SK-N-SH treated with all-trans-retinoic acid at 6 μM for 48 hours (cell line): Measurements from ENCODE around the gene C16orf96.

Experiments
- ATAC-seq: fragments of 200-7000 bp; cut with Tn5 transposase; 3 replicates; pipeline ENCODE4 v1.9.1; 2020; ENCODE audit warnings: mild to moderate bottlenecking, moderate library complexity
- ARNTL ChIP-seq: fragments of 450-650 bp; formaldehyde crosslinking; IDR thresholded peaks from 2 replicates; pipeline ENCODE4 v1.5.0; 2020; ENCODE audit warnings: low read depth, mild to moderate bottlenecking, moderate library complexity, borderline replicate concordance
- BACH2 ChIP-seq: fragments of 250-450 bp; sonication (Bioruptor Pico); IDR thresholded peaks from 2 replicates; pipeline ENCODE4 v1.9.0; 2021; ENCODE audit warnings: mild to moderate bottlenecking, borderline replicate concordance
- ESRRG ChIP-seq: fragments of 250-450 bp; sonication (Bioruptor Pico); IDR thresholded peaks from 2 replicates; pipeline ENCODE4 v1.6.1; 2021; ENCODE audit warnings: mild to moderate bottlenecking
- GLIS3 ChIP-seq: fragments of 250-450 bp; sonication (Bioruptor Pico); IDR thresholded peaks from 2 replicates; pipeline ENCODE4 v1.5.0; 2020; ENCODE audit warnings: mild to moderate bottlenecking, moderate library complexity
- ISL1 ChIP-seq: fragments of 250-450 bp; sonication (Bioruptor Pico); IDR thresholded peaks from 2 replicates; pipeline ENCODE4 v2.1.2; 2022; ENCODE audit warnings: mild to moderate bottlenecking, moderate library complexity
- OSR1 ChIP-seq: fragments of 250-450 bp; sonication (Bioruptor Pico); IDR thresholded peaks from 2 replicates; pipeline ENCODE4 v1.8.0; 2022; ENCODE audit warnings: moderate library complexity, mild to moderate bottlenecking, inconsistent platforms
- PPARA ChIP-seq: fragments of 250-450 bp; sonication (Bioruptor Pico); IDR thresholded peaks from 2 replicates; pipeline ENCODE4 v1.5.0; 2020; ENCODE audit warnings: mild to moderate bottlenecking, borderline replicate concordance
- RARB ChIP-seq: fragments of 250-450 bp; sonication (Bioruptor Pico); IDR thresholded peaks from 2 replicates; pipeline ENCODE4 v1.8.0; 2021; ENCODE audit warnings: mild to moderate bottlenecking, moderate library complexity
- TCF4 ChIP-seq: fragments of 250-450 bp; sonication (Bioruptor Pico); IDR thresholded peaks from 2 replicates; pipeline ENCODE4 v1.8.0; 2021; ENCODE audit warnings: mild to moderate bottlenecking, moderate library complexity, borderline replicate concordance
- TOX ChIP-seq: fragments of 250-450 bp; sonication (Bioruptor Pico); IDR thresholded peaks from 2 replicates; pipeline ENCODE4 v1.8.0; 2021; ENCODE audit warnings: mild to moderate bottlenecking, moderate library complexity, borderline replicate concordance
- ZFP30 ChIP-seq: fragments of 450-650 bp; formaldehyde crosslinking; IDR thresholded peaks from 2 replicates; pipeline ENCODE4 v1.5.0; 2022; ENCODE audit warnings: mild to moderate bottlenecking, moderate library complexity
- ZNF565 ChIP-seq: fragments of 450-650 bp; formaldehyde crosslinking; conservative IDR thresholded peaks from 2 replicates; pipeline ENCODE4 v1.5.0; 2020; ENCODE audit warnings: low read depth, mild to moderate bottlenecking, moderate library complexity
- ZNF70 ChIP-seq: fragments of 450-650 bp; formaldehyde crosslinking; IDR thresholded peaks from 2 replicates; pipeline ENCODE4 v1.5.0; 2020; ENCODE audit warnings: mild to moderate bottlenecking, moderate library complexity
- ZNF8 ChIP-seq: fragments of 450-650 bp; formaldehyde crosslinking; IDR thresholded peaks from 2 replicates; pipeline ENCODE4 v1.5.0; 2020; ENCODE audit warnings: mild to moderate bottlenecking, moderate library complexity
- TF ChIP-seq, protein P1 (sequence below): fragments of 250-450 bp; sonication (Bioruptor Pico); IDR thresholded peaks from 2 replicates; pipeline ENCODE4 v1.8.0; 2021; ENCODE audit warnings: low read depth, mild to moderate bottlenecking, moderate library complexity, borderline replicate concordance
- TF ChIP-seq, protein P2 (sequence below): fragments of 250-450 bp; sonication (Bioruptor Pico); IDR thresholded peaks from 2 replicates; pipeline ENCODE4 v1.8.0; 2020; ENCODE audit warnings: mild to moderate bottlenecking, moderate library complexity, borderline replicate concordance
- TF ChIP-seq, protein P3 (sequence below): fragments of 250-450 bp; sonication (Bioruptor Pico); IDR thresholded peaks from 2 replicates; pipeline ENCODE4 v1.5.1; 2021; ENCODE audit warnings: mild to moderate bottlenecking, moderate library complexity
- TF ChIP-seq, protein P4 (sequence below): fragments of 250-450 bp; sonication (Bioruptor Pico); IDR thresholded peaks from 2 replicates; pipeline ENCODE4 v1.5.1; 2020; ENCODE audit warnings: low read depth, mild to moderate bottlenecking, moderate library complexity
- TF ChIP-seq, protein P5 (sequence below): fragments of 250-450 bp; sonication (Bioruptor Pico); IDR thresholded peaks from 2 replicates; pipeline ENCODE4 v1.5.0; 2020; ENCODE audit warnings: mild to moderate bottlenecking, moderate library complexity

The C16orf96 gene

DNA sequence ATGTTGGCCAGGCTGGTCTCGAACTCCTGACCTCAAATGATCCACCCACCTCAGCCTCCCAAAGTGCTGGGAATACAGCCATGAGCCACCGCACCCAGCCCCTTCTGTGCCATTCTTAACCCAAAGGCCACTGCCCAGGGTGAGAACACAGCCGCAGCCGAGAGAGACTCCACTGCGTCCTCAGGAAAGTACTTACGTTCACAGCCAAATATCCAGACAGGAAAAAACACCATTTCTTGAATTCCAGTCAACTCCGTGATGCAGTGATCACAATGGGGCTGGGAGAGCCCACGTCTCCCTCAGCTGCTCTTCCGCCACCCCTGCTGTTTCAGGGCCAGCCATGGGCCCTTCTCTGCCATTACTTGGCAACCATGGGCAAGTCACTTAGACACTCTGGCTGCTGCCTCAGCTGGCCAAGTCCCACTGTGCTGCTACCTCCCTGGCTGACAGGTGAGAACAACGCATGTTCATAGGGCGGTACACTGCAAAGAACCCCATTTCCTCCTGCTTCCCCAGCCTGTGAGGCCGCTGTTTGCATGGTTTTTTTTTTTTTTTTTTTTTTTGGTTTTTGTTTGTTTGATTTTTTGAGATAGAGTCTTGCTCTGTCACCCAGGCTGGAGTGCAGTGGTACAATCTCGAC, 21.9 kb upstream of the C16orf96 start:
- TF ChIP-seq, protein P1, sequence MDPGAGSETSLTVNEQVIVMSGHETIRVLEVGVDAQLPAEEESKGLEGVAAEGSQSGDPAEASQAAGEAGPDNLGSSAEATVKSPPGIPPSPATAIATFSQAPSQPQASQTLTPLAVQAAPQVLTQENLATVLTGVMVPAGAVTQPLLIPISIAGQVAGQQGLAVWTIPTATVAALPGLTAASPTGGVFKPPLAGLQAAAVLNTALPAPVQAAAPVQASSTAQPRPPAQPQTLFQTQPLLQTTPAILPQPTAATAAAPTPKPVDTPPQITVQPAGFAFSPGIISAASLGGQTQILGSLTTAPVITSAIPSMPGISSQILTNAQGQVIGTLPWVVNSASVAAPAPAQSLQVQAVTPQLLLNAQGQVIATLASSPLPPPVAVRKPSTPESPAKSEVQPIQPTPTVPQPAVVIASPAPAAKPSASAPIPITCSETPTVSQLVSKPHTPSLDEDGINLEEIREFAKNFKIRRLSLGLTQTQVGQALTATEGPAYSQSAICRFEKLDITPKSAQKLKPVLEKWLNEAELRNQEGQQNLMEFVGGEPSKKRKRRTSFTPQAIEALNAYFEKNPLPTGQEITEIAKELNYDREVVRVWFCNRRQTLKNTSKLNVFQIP (CRISPR knock-in tag) = no peak
- TF ChIP-seq OSR1 (CRISPR knock-in tag) = no peak
- no peak for TF ChIP-seq ZFP30 (CRISPR knock-in tag)
- TF ChIP-seq, protein P2, sequence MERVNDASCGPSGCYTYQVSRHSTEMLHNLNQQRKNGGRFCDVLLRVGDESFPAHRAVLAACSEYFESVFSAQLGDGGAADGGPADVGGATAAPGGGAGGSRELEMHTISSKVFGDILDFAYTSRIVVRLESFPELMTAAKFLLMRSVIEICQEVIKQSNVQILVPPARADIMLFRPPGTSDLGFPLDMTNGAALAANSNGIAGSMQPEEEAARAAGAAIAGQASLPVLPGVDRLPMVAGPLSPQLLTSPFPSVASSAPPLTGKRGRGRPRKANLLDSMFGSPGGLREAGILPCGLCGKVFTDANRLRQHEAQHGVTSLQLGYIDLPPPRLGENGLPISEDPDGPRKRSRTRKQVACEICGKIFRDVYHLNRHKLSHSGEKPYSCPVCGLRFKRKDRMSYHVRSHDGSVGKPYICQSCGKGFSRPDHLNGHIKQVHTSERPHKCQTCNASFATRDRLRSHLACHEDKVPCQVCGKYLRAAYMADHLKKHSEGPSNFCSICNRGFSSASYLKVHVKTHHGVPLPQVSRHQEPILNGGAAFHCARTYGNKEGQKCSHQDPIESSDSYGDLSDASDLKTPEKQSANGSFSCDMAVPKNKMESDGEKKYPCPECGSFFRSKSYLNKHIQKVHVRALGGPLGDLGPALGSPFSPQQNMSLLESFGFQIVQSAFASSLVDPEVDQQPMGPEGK (CRISPR knock-in tag) = no peak
- TF ChIP-seq ARNTL (CRISPR knock-in tag) = no peak
- TF ChIP-seq ZNF565 (CRISPR knock-in tag) = no peak
- no peak for TF ChIP-seq ESRRG (CRISPR knock-in tag)
- ATAC-seq = no peak

DNA sequence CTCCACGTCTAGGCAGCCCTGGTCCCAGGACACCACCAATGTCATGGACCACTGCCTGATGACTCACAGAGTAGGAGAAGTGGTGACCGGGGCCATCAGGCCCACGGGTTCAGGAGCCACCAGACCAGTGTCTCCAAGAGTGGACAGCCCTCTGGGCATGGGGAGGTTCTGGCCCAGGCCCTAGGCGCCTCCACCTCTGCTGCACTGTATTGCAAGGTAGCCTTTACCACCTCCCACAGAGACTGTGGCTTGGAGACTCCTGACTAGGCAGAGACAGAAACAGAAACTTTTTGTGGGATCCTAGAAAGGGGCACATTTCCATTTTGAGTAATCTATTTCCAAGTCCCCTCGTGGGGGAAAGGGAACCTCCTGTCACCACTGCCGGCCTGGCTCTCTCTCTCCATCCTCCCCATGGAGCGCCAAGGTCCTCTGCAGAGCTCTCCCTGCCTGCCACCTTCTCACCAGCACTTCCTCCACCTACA, 20.5 kb upstream of the C16orf96 start:
- TF ChIP-seq, protein P3, sequence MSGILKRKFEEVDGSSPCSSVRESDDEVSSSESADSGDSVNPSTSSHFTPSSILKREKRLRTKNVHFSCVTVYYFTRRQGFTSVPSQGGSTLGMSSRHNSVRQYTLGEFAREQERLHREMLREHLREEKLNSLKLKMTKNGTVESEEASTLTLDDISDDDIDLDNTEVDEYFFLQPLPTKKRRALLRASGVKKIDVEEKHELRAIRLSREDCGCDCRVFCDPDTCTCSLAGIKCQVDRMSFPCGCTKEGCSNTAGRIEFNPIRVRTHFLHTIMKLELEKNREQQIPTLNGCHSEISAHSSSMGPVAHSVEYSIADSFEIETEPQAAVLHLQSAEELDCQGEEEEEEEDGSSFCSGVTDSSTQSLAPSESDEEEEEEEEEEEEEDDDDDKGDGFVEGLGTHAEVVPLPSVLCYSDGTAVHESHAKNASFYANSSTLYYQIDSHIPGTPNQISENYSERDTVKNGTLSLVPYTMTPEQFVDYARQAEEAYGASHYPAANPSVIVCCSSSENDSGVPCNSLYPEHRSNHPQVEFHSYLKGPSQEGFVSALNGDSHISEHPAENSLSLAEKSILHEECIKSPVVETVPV (CRISPR knock-in tag) = no peak
- TF ChIP-seq TOX = no peak
- no peak for TF ChIP-seq OSR1 (CRISPR knock-in tag)
- no peak for TF ChIP-seq ZNF70 (CRISPR knock-in tag)
- TF ChIP-seq ISL1 (CRISPR knock-in tag) = no peak
- TF ChIP-seq RARB (CRISPR knock-in tag) = no peak
- TF ChIP-seq PPARA (CRISPR knock-in tag) = no peak
- TF ChIP-seq, all 23 proteins: peak for 0
- no peak for ATAC-seq

DNA sequence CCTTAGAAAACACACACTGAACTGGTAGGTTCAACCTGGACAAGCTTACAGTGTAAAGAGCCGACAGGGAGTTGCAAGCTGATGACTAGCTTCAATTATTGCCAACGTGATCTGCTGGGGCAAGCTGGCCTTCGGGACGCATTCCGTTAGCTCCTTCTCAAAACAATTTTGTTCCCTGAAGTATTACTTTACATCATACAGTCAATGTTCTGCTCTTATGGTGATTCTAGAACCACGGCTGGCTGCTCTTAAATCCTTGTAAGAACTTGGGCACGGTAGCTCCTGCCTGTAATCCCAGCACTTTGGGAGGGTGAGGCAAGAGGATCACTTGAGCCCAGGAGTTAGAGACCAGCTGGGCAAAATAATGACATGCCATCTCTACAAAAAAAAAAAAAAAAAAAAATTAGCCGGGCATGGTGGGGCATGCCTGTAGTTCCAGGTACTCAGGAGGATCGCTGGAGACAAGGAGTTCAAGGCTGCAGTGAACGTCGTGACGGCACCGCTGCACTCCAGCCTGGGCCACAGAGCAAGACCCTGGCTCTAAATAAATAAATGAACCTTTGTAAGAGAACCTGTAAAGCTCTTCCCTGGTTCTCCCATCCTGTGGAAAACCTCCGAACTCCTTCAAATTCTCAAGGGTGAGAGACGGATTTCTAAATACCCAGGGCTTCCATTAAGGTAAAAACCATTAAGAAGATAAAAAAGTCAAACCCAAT, 19.6 kb upstream of the C16orf96 start:
- ATAC-seq = no peak
- TF ChIP-seq ZNF8 (no peak), ISL1 (CRISPR knock-in tag) (no peak), ARNTL (CRISPR knock-in tag) (no peak), GLIS3 (CRISPR knock-in tag) (no peak), BACH2 (CRISPR knock-in tag) (no peak), ZNF70 (CRISPR knock-in tag) (no peak)
- TF ChIP-seq, protein P4, sequence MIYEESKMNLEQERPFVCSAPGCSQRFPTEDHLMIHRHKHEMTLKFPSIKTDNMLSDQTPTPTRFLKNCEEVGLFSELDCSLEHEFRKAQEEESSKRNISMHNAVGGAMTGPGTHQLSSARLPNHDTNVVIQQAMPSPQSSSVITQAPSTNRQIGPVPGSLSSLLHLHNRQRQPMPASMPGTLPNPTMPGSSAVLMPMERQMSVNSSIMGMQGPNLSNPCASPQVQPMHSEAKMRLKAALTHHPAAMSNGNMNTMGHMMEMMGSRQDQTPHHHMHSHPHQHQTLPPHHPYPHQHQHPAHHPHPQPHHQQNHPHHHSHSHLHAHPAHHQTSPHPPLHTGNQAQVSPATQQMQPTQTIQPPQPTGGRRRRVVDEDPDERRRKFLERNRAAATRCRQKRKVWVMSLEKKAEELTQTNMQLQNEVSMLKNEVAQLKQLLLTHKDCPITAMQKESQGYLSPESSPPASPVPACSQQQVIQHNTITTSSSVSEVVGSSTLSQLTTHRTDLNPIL (CRISPR knock-in tag) = no peak

DNA sequence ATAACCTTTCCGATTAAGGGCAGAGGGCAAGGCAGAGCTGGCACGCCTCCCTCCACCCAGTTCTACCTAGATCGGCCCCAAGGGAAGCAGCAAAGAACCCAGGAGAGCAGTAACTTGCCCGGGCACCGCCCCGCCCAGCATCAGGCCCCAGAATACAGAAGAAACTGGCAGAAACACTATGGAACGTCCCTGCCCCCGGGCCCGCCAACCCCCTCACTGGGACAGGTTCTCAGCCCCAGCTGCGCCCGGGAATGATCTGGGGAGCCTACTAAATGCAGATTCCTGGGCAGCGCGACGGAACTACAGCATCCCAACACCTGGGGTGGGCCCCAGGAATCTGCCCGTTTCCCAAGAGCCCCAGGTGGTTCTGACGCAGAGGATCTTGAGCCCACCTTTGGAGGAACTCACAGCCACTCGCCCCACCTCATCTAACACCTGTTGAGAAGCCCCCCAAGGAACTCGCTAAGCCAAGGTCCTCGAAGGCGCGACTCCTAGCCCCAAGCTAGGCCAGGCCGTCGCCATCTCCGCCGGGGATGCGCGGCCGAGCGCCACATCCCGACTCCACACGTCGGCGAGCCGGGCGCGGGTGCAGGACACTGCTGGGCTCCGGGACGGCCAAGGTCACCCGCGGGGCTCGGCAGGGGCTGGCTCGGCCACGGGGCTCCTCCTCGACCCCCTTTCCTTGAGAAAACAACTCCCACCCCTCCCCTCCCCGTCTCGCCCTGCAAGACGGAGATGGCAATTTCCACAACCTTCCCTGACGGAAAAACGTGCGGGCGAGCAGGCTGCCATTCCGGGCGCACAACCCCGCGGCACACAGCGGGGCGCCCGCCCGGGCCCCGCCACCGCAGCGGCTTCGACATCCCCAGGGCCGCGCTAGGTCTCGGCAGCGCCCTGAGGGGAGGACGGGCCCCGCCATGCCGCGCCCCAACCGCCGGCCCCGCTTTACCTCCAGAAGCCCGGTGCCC, 18.5 kb upstream of the C16orf96 start:
- peak; percentile 79 for ATAC-seq
- TF ChIP-seq PPARA (CRISPR knock-in tag) = no peak
- no peak for TF ChIP-seq GLIS3 (CRISPR knock-in tag)
- TF ChIP-seq ZNF70 (CRISPR knock-in tag) = no peak
- TF ChIP-seq, protein P3 (CRISPR knock-in tag) = no peak
- TF ChIP-seq ISL1 (CRISPR knock-in tag) = no peak
- TF ChIP-seq, protein P4 (CRISPR knock-in tag) = no peak
- TF ChIP-seq TCF4 (CRISPR knock-in tag) = no peak
- TF ChIP-seq, protein P5, sequence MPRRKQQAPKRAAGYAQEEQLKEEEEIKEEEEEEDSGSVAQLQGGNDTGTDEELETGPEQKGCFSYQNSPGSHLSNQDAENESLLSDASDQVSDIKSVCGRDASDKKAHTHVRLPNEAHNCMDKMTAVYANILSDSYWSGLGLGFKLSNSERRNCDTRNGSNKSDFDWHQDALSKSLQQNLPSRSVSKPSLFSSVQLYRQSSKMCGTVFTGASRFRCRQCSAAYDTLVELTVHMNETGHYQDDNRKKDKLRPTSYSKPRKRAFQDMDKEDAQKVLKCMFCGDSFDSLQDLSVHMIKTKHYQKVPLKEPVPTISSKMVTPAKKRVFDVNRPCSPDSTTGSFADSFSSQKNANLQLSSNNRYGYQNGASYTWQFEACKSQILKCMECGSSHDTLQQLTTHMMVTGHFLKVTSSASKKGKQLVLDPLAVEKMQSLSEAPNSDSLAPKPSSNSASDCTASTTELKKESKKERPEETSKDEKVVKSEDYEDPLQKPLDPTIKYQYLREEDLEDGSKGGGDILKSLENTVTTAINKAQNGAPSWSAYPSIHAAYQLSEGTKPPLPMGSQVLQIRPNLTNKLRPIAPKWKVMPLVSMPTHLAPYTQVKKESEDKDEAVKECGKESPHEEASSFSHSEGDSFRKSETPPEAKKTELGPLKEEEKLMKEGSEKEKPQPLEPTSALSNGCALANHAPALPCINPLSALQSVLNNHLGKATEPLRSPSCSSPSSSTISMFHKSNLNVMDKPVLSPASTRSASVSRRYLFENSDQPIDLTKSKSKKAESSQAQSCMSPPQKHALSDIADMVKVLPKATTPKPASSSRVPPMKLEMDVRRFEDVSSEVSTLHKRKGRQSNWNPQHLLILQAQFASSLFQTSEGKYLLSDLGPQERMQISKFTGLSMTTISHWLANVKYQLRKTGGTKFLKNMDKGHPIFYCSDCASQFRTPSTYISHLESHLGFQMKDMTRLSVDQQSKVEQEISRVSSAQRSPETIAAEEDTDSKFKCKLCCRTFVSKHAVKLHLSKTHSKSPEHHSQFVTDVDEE (CRISPR knock-in tag) = no peak
- TF ChIP-seq TOX = no peak
- no peak for TF ChIP-seq OSR1 (CRISPR knock-in tag)
- no peak for TF ChIP-seq ARNTL (CRISPR knock-in tag)
